K562 (cell line): Measurements from ENCODE around the gene DELE1. TPM values are rescaled to one million over a fixed set of nuclear protein-coding genes. Genes with fewer than 3 reads are reported as not detected.

Source experiments
- EGR1 ChIP-seq: fragments of 450-650 bp; conservative IDR thresholded peaks from 2 replicates; pipeline ENCODE4 v1.6.1; 2017; ENCODE audit warnings: mild to moderate bottlenecking
- EHMT2 ChIP-seq: fragments of 450-650 bp; IDR thresholded peaks from 2 replicates; pipeline ENCODE4 v1.6.1; 2018; ENCODE audit warnings: antibody characterized with exemption
- FOXA3 ChIP-seq, 2 experiments: fragments of 450-650 bp in 1 of 2; sonication (generic) in 1 of 2; formaldehyde crosslinking; IDR thresholded peaks in 1 of 2; conservative IDR thresholded peaks in 1 of 2; 2 replicates each; pipeline versions ENCODE4 v1.4.0 to v1.8.0; 2020 to 2022; ENCODE audit warnings: mild to moderate bottlenecking in 2 of 2, missing genetic modification reagents in 1 of 2
- NBN ChIP-seq: fragments of 450-650 bp; IDR thresholded peaks from 2 replicates; pipeline ENCODE4 v1.6.1; 2016; ENCODE audit warnings: low read depth, mild to moderate bottlenecking
- POU5F1 ChIP-seq: fragments of 150-350 bp; IDR thresholded peaks from 2 replicates; pipeline ENCODE4 v1.6.1; 2014; ENCODE audit warnings: borderline replicate concordance, low read length, low read depth, mild to moderate bottlenecking; ENCODE audit not compliant: partially characterized antibody
- RBFOX2 ChIP-seq: fragments of 200-400 bp; formaldehyde crosslinking; IDR thresholded peaks from 2 replicates; pipeline ENCODE4 v1.6.1; 2017; ENCODE audit warnings: low read depth, mild to moderate bottlenecking, low read length, moderate library complexity
- SMAD1 ChIP-seq: fragments of 150-350 bp; IDR thresholded peaks from 2 replicates; pipeline ENCODE4 v1.6.1; 2014; ENCODE audit warnings: low read length, low read depth; ENCODE audit not compliant: partially characterized antibody
- TCF7 ChIP-seq: sonication (generic); IDR thresholded peaks from 2 replicates; pipeline ENCODE4 v1.6.1; 2016; ENCODE audit warnings: antibody characterized with exemption, borderline replicate concordance
- ZBTB7A ChIP-seq: IDR thresholded peaks from 2 replicates; pipeline ENCODE4 v1.6.1; 2011; ENCODE audit warnings: low read depth, mild to moderate bottlenecking, low read length, moderate library complexity, borderline replicate concordance; ENCODE audit not compliant: control insufficient read depth
- ZNF444 ChIP-seq: fragments of 250-450 bp; sonication (Bioruptor Pico); IDR thresholded peaks from 2 replicates; pipeline ENCODE4 v1.4.0; 2020; ENCODE audit warnings: mild to moderate bottlenecking, moderate library complexity
- ZNF695 ChIP-seq: fragments of 450-650 bp; formaldehyde crosslinking; IDR thresholded peaks from 2 replicates; pipeline ENCODE4 v1.4.0; 2020; ENCODE audit warnings: mild to moderate bottlenecking, moderate library complexity
- polyA plus RNA-seq, 8 experiments: library from polyadenylated mRNA; depleted of rRNA in 4 of 8; stranded (reverse) in 5 of 8; unstranded in 3 of 8; fragments of >200 nt; fragmentation: Nextera tagmentation in 2 of 8; fragmentation: Illumina TruSeq in 1 of 8; extraction: Ambion mirVana in 2 of 8; extraction: Trizol in 1 of 8; gene quantifications; 2 replicates each; pipeline versions ENCODE4 v1.2.1 to v1.2.3, GENCODE V29; 2011 to 2014; ENCODE audit warnings: inconsistent platforms in 1 of 8, missing spikeins in 1 of 8
- total RNA-seq, 7 experiments: library from RNA; depleted of rRNA in 6 of 7; stranded (reverse); fragments of >200 nt in 6 of 7; fragmentation: Illumina TruSeq in 2 of 7; extraction: Trizol in 2 of 7; gene quantifications; 2 replicates each; pipeline versions ENCODE4 v1.2.1 to v1.2.3, GENCODE V29; 2011 to 2021; ENCODE audit warnings: low replicate concordance in 1 of 7
- TF ChIP-seq, protein P1 (sequence below), 2 experiments: fragments of 450-650 bp; IDR thresholded peaks; 2 replicates each; pipeline ENCODE4 v1.6.1; 2016; ENCODE audit warnings: mild to moderate bottlenecking in 2 of 2, borderline replicate concordance in 1 of 2, low read depth in 1 of 2, moderate library complexity in 1 of 2
- TF ChIP-seq, protein P2 (sequence below): sonication (generic); formaldehyde crosslinking; IDR thresholded peaks from 2 replicates; pipeline ENCODE4 v1.8.1; 2022; ENCODE audit warnings: missing genetic modification reagents
- TF ChIP-seq, protein P3 (sequence below): fragments of 450-650 bp; formaldehyde crosslinking; IDR thresholded peaks from 2 replicates; pipeline ENCODE4 v1.4.0; 2022; ENCODE audit warnings: missing genetic modification characterization

Gene DELE1
- total and polyA plus RNA-seq, 9 of the 15 experiments (the other 6 are each of a cell fraction or from before 2014, with no cell fraction given): 16.6 to 74.4 (median 49.8) TPM

DNA sequence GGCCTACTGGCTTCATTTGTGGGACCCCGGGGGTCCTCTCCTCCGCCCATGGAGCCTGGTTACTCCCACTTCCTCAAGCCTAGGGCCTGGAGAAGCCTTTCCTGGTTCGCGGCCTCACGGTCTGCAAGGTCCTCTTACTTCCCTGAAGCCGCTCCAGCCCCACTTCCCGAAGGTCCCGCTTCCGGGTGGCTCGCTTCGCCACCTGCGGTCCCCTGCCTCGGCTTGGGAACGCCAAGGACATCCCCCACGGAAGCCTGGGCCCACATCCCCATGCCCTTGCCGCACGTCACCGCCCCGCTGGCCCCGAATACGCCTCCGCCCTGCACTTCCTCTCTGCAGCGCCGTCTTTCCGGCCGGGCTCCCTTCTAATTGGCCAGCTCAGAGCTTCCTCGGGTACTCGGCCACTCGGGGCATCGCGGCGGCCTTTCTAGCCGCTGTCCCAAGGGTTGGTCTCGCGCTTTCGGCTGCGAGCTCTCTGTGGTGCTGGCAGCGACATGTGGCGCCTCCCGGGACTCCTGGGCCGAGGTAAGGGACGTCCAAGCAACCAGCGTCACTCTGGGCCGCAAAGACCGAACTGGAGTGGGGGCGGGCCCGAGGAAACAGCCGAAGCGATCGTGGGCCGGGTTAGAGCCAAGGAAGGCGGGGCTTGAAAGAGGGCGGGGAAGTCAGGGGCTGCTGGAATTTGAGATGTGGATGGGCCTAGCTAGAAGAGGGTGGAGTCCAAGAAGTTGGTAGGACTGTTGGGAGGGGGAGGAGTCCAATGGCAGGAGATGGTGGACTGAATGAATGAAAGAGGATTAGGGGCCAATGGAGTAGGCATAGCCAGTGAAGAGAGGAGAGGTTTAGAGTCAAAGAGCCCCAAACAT, at the start of gene DELE1 (continued):
- TF ChIP-seq, protein P1, sequence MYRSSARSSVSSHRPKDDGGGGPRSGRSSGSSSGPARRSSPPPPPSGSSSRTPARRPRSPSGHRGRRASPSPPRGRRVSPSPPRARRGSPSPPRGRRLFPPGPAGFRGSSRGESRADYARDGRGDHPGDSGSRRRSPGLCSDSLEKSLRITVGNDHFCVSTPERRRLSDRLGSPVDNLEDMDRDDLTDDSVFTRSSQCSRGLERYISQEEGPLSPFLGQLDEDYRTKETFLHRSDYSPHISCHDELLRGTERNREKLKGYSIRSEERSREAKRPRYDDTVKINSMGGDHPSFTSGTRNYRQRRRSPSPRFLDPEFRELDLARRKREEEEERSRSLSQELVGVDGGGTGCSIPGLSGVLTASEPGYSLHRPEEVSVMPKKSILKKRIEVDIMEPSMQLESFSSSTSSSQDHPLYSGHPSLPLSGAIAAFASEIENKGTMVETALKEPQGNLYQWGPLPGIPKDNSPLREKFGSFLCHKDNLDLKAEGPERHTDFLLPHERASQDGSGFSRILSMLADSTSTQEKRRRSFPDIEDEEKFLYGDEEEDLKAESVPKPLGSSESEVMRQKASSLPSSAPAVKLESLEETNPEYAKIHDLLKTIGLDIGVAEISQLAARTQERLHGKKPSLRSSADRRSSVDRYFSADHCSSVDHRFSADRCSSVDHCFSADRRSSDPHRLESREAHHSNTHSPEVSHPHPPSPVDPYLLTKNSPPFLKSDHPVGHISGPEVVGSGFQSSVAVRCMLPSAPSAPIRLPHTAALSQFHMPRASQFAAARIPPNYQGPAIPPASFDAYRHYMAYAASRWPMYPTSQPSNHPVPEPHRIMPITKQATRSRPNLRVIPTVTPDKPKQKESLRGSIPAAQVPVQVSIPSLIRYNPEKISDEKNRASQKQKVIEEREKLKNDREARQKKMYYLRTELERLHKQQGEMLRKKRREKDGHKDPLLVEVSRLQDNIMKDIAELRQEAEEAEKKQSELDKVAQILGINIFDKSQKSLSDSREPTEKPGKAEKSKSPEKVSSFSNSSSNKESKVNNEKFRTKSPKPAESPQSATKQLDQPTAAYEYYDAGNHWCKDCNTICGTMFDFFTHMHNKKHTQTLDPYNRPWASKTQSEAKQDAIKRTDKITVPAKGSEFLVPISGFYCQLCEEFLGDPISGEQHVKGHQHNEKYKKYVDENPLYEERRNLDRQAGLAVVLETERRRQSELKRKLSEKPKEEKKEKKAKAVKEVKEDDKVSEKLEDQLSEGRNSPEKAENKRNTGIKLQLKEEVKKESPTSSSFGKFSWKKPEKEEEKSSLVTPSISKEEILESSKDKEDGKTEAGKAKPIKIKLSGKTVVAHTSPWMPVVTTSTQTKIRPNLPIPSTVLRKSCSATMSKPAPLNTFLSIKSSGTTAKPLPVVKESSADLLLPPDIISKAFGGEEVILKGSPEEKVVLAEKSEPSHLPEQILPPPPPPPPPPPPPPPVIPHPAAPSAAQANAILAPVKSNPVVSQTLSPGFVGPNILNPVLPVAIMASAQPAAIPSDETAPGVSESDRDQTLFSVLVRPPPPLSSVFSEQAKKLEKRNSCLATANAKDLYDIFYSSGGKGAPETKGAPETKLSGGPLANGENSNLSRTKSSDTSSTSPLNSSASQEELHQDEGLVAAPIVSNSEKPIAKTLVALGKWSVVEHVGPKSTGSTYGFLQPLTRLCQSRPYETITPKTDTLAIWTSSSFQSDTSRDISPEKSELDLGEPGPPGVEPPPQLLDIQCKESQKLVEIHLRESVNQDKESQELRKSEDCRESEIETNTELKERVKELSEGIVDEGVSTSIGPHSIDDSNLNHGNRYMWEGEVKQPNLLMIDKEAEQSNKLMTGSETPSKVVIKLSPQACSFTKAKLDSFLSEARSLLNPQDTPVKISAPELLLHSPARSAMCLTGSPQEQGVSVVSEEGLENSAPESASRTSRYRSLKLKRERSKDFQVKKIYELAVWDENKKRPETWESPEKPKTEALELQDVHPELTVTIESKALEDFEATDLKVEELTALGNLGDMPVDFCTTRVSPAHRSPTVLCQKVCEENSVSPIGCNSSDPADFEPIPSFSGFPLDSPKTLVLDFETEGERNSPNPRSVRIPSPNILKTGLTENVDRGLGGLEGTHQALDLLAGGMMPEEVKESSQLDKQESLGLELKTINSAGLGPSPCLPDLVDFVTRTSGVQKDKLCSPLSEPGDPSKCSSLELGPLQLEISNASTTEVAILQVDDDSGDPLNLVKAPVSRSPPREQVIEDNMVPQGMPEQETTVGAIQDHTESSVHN (IDR thresholded peaks at IDR 0.05; ENCODE audit: borderline replicate concordance in 1 of 2, low read depth in 1 of 2): no peak
- TF ChIP-seq FOXA3 (CRISPR knock-in tag; conservative IDR thresholded peaks at IDR 0.05 in 1 of 2, IDR thresholded peaks at IDR 0.05 in 1 of 2): 0 out of 4 replicates have a peak, but pooled peaks of 1 of the 2 experiments have one; percentile 64
- peak; percentile 76; the same call in 1 of the 2 replicates for TF ChIP-seq ZBTB7A
- peak; percentile 49; the same call in 1 of the 2 replicates for TF ChIP-seq NBN
- TF ChIP-seq ZNF695: no peak
- TF ChIP-seq POU5F1: peak; percentile 8
- TF ChIP-seq ZNF444 (CRISPR knock-in tag): no peak
- TF ChIP-seq EGR1: peak; percentile 85
- TF ChIP-seq SMAD1: no peak
- TF ChIP-seq, protein P2, sequence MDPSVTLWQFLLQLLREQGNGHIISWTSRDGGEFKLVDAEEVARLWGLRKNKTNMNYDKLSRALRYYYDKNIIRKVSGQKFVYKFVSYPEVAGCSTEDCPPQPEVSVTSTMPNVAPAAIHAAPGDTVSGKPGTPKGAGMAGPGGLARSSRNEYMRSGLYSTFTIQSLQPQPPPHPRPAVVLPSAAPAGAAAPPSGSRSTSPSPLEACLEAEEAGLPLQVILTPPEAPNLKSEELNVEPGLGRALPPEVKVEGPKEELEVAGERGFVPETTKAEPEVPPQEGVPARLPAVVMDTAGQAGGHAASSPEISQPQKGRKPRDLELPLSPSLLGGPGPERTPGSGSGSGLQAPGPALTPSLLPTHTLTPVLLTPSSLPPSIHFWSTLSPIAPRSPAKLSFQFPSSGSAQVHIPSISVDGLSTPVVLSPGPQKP: no peak
- no peak for TF ChIP-seq TCF7
- peak; percentile 62; the same call in 1 of the 2 replicates for TF ChIP-seq EHMT2
- peak; percentile 99 for TF ChIP-seq RBFOX2
- TF ChIP-seq, protein P3, sequence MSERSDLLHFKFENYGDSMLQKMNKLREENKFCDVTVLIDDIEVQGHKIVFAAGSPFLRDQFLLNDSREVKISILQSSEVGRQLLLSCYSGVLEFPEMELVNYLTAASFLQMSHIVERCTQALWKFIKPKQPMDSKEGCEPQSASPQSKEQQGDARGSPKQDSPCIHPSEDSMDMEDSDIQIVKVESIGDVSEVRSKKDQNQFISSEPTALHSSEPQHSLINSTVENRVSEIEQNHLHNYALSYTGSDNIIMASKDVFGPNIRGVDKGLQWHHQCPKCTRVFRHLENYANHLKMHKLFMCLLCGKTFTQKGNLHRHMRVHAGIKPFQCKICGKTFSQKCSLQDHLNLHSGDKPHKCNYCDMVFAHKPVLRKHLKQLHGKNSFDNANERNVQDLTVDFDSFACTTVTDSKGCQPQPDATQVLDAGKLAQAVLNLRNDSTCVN: 0 out of 2 replicates have a peak, but pooled peaks have one; percentile 26
